ENCODE results near the gene CD83. TPM values are rescaled to one million over a fixed set of nuclear protein-coding genes. Genes with fewer than 3 reads are reported as not detected.

CD83 gene
- total and polyA plus RNA-seq, 2 of the 8 experiments (the other 6 are each of a cell fraction or from before 2014, with no cell fraction given): 4.6 to 8.5 TPM

DNA sequence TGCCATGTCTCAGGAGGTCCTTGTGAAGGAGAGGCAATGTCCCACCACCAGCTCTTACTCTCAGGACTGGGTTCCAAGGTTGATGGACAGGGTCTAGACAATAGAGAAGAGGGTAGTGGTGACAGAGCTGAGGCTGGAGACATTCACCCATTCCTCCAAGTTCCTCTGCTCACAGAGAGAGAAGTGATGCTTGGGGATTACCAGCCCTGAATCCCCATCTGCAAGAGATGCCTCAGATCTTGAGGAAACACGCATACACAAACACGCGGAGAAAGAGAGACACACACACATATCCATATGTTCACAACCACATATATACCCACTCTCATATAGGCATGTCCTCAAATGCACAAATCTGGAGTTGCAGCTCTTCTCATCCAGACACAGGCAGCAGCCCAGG is 15.2 kb upstream of the CD83 start:
- no peak for DNase-seq (ENCODE audit: low read depth in 1 of 2, low spot score in 2 of 2)
- Histone ChIP-seq H2BK20ac (ENCODE audit: low read length) (no peak overlapping the region), H4K8ac (ENCODE audit: extremely low read depth, insufficient read depth, low read length) (no peak overlapping the region), H2AFZ (ENCODE audit: low read length) (no peak overlapping the region), H3K56ac (replicated peaks; ENCODE audit: insufficient read length, low read depth, low read length) (no peak overlapping the region), H3K4ac (replicated peaks; ENCODE audit: insufficient read length, low read depth, low read length) (no peak overlapping the region), H3K9me3 (ENCODE audit: insufficient read depth in 2 of 2, low read depth in 1 of 2, low read length in 1 of 2) (peaks cover 9 to 12% of the 10 kb centered on the region in 2 experiments), H3K14ac (ENCODE audit: insufficient read length) (no peak overlapping the region), H3K4me1 (replicated peaks in 1 of 4; ENCODE audit: control insufficient read depth in 3 of 4, insufficient read depth in 4 of 4, low read length in 3 of 4) (no peaks in the 10 kb centered on the region), H3K27me3 (replicated peaks in 1 of 4; ENCODE audit: control insufficient read depth in 3 of 4, extremely low read depth in 1 of 4, insufficient read depth in 3 of 4, low read length in 3 of 4) (no peaks in the 10 kb centered on the region; a peak in 1 of 7 replicates), H3K27ac (ENCODE audit: low read depth, low read length) (no peak overlapping the region), H3K79me2 (ENCODE audit: control insufficient read depth in 1 of 2, insufficient read depth in 2 of 2, low read length in 2 of 2) (no peaks in the 10 kb centered on the region), H4K91ac (replicated peaks; ENCODE audit: insufficient read length, low read length) (no peak overlapping the region), H3K4me3 (ENCODE audit: extremely low read depth in 1 of 4, insufficient read depth in 2 of 4, low read depth in 3 of 4, low read length in 4 of 4) (no peak overlapping the region), H2BK120ac (replicated peaks; ENCODE audit: low read depth, low read length) (no peak overlapping the region), H3K23ac (ENCODE audit: insufficient read length) (no peak overlapping the region), H4K5ac (ENCODE audit: insufficient read length, low read depth, low read length) (no peak overlapping the region), H3K23me2 (ENCODE audit: low read depth, low read length) (no peaks in the 10 kb centered on the region), H2BK15ac (ENCODE audit: low read length) (no peak overlapping the region), H4K20me1 (replicated peaks in 1 of 2; ENCODE audit: control insufficient read depth in 1 of 2, insufficient read depth in 2 of 2, low read length in 2 of 2) (no peaks in the 10 kb centered on the region), H2BK12ac (ENCODE audit: low read depth, low read length) (no peak overlapping the region), H3K79me1 (ENCODE audit: low read depth, low read length) (no peaks in the 10 kb centered on the region), H3K4me2 (ENCODE audit: insufficient read depth in 1 of 2, low read depth in 2 of 2, low read length in 2 of 2) (no peak overlapping the region), H2BK5ac (ENCODE audit: low read depth, low read length) (no peak overlapping the region), H3K18ac (ENCODE audit: extremely low read depth, low read length) (no peak overlapping the region), H3K9ac (replicated peaks in 1 of 4; ENCODE audit: extremely low read depth in 1 of 4, low read depth in 3 of 4, low read length in 3 of 4) (no peak overlapping the region), H3K36me3 (ENCODE audit: control insufficient read depth in 2 of 4, insufficient read depth in 4 of 4, low read length in 3 of 4) (peaks cover 0 to 8% (median 0%) of the 10 kb centered on the region in 4 experiments; a peak in 1 of 8 replicates), H2AK5ac (ENCODE audit: low read depth, low read length) (no peak overlapping the region)
- ChIA-PET POLR2A (ENCODE audit: partially characterized antibody) (no interaction called here), CTCF (ENCODE audit: partially characterized antibody) (interaction anchor here (0.9 to 1.8 kb wide), 3 partner anchors 27 to 194 kb away, joined by 3 to 4 read pairs (median 3); no protein-coding TSS in a partner anchor)
- TF ChIP-seq KDM4A (IDR thresholded peaks at IDR 0.05; ENCODE audit: low read depth, low read length, severe bottlenecking) (no peak), SIRT6 (IDR thresholded peaks at IDR 0.05; ENCODE audit: low read length) (no peak), RFX5 (IDR thresholded peaks at IDR 0.05; ENCODE audit: borderline replicate concordance, low read depth, low read length) (no peak), KDM5A (IDR thresholded peaks at IDR 0.05; ENCODE audit: low read length) (no peak)
- no peak for FAIRE-seq
- WGBS, 2 experiments (ENCODE audit: extremely low coverage in 1 of 2, insufficient coverage in 1 of 2, insufficient read length in 1 of 2, insufficient replicate concordance in 2 of 2, low coverage in 1 of 2, low lambda C conversion rate in 2 of 2, missing lambda C conversion rate in 1 of 2): 88% methylated on average over 3 of the region's 3 CpGs; no CpG with 5 or more reads in 1 of the 2 experiments
